PFSK-1 (cell line): ENCODE data around the gene LBHD1.

Experiments
- FOXP2 ChIP-seq: optimal IDR thresholded peaks from 2 replicates; pipeline ENCODE3; 2011; ENCODE audit warnings: borderline replicate concordance, control low read depth, inconsistent platforms; ENCODE audit not compliant: insufficient read depth; ENCODE audit errors: extremely low read length, extremely low read depth
- POLR2AphosphoS5 ChIP-seq: IDR thresholded peaks from 2 replicates; pipeline ENCODE4 v1.6.1; 2012; ENCODE audit warnings: low read depth, mild to moderate bottlenecking, control low read depth, low read length, moderate library complexity
- SIN3A ChIP-seq: IDR thresholded peaks from 2 replicates; pipeline ENCODE4 v1.6.1; 2012; ENCODE audit warnings: mild to moderate bottlenecking, low read length, moderate library complexity, borderline replicate concordance; ENCODE audit not compliant: insufficient read depth
- TAF1 ChIP-seq: IDR thresholded peaks from 2 replicates; pipeline ENCODE4 v1.6.1; 2012; ENCODE audit warnings: low read length, control low read depth, borderline replicate concordance; ENCODE audit not compliant: insufficient read depth
- TF ChIP-seq, protein P1 (sequence below), 2 experiments: IDR thresholded peaks; 2 replicates each; pipeline versions ENCODE4 v1.6.1 to v1.8.0; 2011 to 2012; ENCODE audit warnings: low read depth in 2 of 2, low read length in 2 of 2, control low read depth in 1 of 2, inconsistent platforms in 1 of 2, mild to moderate bottlenecking in 1 of 2, moderate library complexity in 1 of 2; ENCODE audit not compliant: insufficient read depth in 1 of 2

The LBHD1 gene

GRCh38 chr11:62646825-62647608 is 25.1 kb downstream of the LBHD1 start:
- no peak for TF ChIP-seq SIN3A
- TF ChIP-seq FOXP2 = no peak
- TF ChIP-seq POLR2AphosphoS5 = no peak
- TF ChIP-seq, protein P1, sequence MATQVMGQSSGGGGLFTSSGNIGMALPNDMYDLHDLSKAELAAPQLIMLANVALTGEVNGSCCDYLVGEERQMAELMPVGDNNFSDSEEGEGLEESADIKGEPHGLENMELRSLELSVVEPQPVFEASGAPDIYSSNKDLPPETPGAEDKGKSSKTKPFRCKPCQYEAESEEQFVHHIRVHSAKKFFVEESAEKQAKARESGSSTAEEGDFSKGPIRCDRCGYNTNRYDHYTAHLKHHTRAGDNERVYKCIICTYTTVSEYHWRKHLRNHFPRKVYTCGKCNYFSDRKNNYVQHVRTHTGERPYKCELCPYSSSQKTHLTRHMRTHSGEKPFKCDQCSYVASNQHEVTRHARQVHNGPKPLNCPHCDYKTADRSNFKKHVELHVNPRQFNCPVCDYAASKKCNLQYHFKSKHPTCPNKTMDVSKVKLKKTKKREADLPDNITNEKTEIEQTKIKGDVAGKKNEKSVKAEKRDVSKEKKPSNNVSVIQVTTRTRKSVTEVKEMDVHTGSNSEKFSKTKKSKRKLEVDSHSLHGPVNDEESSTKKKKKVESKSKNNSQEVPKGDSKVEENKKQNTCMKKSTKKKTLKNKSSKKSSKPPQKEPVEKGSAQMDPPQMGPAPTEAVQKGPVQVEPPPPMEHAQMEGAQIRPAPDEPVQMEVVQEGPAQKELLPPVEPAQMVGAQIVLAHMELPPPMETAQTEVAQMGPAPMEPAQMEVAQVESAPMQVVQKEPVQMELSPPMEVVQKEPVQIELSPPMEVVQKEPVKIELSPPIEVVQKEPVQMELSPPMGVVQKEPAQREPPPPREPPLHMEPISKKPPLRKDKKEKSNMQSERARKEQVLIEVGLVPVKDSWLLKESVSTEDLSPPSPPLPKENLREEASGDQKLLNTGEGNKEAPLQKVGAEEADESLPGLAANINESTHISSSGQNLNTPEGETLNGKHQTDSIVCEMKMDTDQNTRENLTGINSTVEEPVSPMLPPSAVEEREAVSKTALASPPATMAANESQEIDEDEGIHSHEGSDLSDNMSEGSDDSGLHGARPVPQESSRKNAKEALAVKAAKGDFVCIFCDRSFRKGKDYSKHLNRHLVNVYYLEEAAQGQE (IDR thresholded peaks at IDR 0.05; ENCODE audit: insufficient read depth in 1 of 2, low read depth in 2 of 2, low read length in 2 of 2) = no peak
- no peak for TF ChIP-seq TAF1

GRCh38 chr11:62645946-62646824 is 25.9 kb downstream of the LBHD1 start, which contains the start of gene GANAB:
TSS of gene GANAB (minus strand) at chr11:62646613. CDS start at chr11:62646599, 14 bp downstream.
- TF ChIP-seq FOXP2 (peak; percentile 51), SIN3A (0 out of 2 replicates have a peak, but pooled peaks have one; percentile 41), POLR2AphosphoS5 (peak; percentile 98), TAF1 (peak; percentile 95)
- TF ChIP-seq, protein P1 (IDR thresholded peaks at IDR 0.05; ENCODE audit: insufficient read depth in 1 of 2, low read depth in 2 of 2, low read length in 2 of 2) = peak in 1 of 2 experiments; percentile 29; a peak in 1 of 4 replicates

DNA sequence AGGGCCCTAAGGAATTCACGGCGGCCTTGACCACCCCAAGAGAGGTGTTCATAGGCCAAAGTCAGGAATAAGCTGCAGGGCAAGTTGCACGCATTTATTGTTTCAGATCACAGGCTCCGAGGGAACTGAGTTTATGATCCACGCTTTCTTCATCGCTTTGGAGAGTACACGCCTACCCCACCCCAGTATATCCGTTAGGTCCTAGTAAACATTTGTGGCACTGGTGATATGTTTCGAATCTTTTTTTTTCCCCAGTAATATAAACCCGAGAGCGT is 26.5 kb downstream of the LBHD1 start:
- TF ChIP-seq SIN3A = no peak; the same call in 1 of the 2 replicates
- no peak for TF ChIP-seq POLR2AphosphoS5
- TF ChIP-seq FOXP2 = no peak
- TF ChIP-seq, protein P1 (IDR thresholded peaks at IDR 0.05; ENCODE audit: insufficient read depth in 1 of 2, low read depth in 2 of 2, low read length in 2 of 2) = no peak
- TF ChIP-seq TAF1 = no peak

- no peak for TF ChIP-seq TAF1
- TF ChIP-seq SIN3A = no peak
- no peak for TF ChIP-seq POLR2AphosphoS5
- TF ChIP-seq, protein P1 (IDR thresholded peaks at IDR 0.05; ENCODE audit: insufficient read depth in 1 of 2, low read depth in 2 of 2, low read length in 2 of 2) = no peak
- no peak for TF ChIP-seq FOXP2
Measured at GRCh38 chr11:62644220-62644619, 27.8 kb downstream of the LBHD1 start.

GRCh38 chr11:62632492-62632891 is 39.6 kb downstream of the LBHD1 start:
- no peak for TF ChIP-seq SIN3A
- TF ChIP-seq, protein P1 (IDR thresholded peaks at IDR 0.05; ENCODE audit: insufficient read depth in 1 of 2, low read depth in 2 of 2, low read length in 2 of 2) = no peak
- no peak for TF ChIP-seq POLR2AphosphoS5
- no peak for TF ChIP-seq FOXP2
- no peak for TF ChIP-seq TAF1
